IMR-90 (cell line): Measurements from ENCODE around the gene SKIL. TPM values are rescaled to one million over a fixed set of nuclear protein-coding genes. Genes with fewer than 3 reads are reported as not detected.

Source experiments
- ATAC-seq: fragments of 200-7000 bp; cut with Tn5 transposase; 2 replicates; pipeline ENCODE4 v1.9.1; 2020; ENCODE audit warnings: low read depth, mild to moderate bottlenecking, moderate library complexity
- BruUV-seq: library from RNA; stranded (reverse); fragments of 400-500 nt; replicated peaks from 2 replicates; lab custom pipeline; 2021; lab: Mats Ljungman, UMichigan
- CTCF ChIA-PET: fragments of 300-600 bp; formaldehyde crosslinking; extraction: SDS; loops from one replicate; lab custom pipeline; 2021; ENCODE audit warnings: antibody characterized with exemption; lab: Yijun Ruan, JAX
- POLR2A ChIA-PET: fragments of 300-600 bp; sonication (Branson Sonifier 250); formaldehyde crosslinking; loops from one replicate; lab custom pipeline; 2022; ENCODE audit warnings: antibody characterized with exemption; ENCODE audit not compliant: unreplicated experiment; lab: Charles Lee
- DNase-seq: peaks from one replicate; pipeline ENCODE4 v3.0.0; 2013
- H2AFZ ChIP-seq: replicated peaks from 2 replicates; pipeline ENCODE3; 2013; ENCODE audit warnings: low read length, mild to moderate bottlenecking; ENCODE audit not compliant: poor library complexity
- H2AK5ac ChIP-seq: 2 replicates; pipeline ENCODE4 v1.6.1; 2013; ENCODE audit warnings: low read depth, low read length, inconsistent platforms
- H2AK9ac ChIP-seq: replicated peaks from 2 replicates; pipeline ENCODE3; 2013; ENCODE audit warnings: mild to moderate bottlenecking, low read depth, low read length, moderate library complexity; ENCODE audit not compliant: poor library complexity
- H2BK120ac ChIP-seq: 2 replicates; pipeline ENCODE4 v1.6.1; 2013; ENCODE audit warnings: low read depth, low read length, inconsistent platforms
- H2BK15ac ChIP-seq: 3 replicates; pipeline ENCODE4 v1.6.1; 2013; ENCODE audit warnings: low read depth, low read length, inconsistent platforms
- H2BK20ac ChIP-seq: 2 replicates; pipeline ENCODE4 v1.6.1; 2013; ENCODE audit warnings: low read depth, mild to moderate bottlenecking, inconsistent platforms, low read length, moderate library complexity
- H2BK5ac ChIP-seq: 2 replicates; pipeline ENCODE4 v1.6.1; 2013; ENCODE audit warnings: mild to moderate bottlenecking, low read depth, low read length, inconsistent platforms; ENCODE audit not compliant: poor library complexity, severe bottlenecking
- H3K14ac ChIP-seq: replicated peaks from 2 replicates; pipeline ENCODE4 v1.6.1; 2013; ENCODE audit warnings: low read depth, low read length, inconsistent platforms
- H3K18ac ChIP-seq: 2 replicates; pipeline ENCODE4 v1.6.1; 2013; ENCODE audit warnings: low read depth, low read length, control low read depth
- H3K23ac ChIP-seq: 2 replicates; pipeline ENCODE4 v1.6.1; 2013; ENCODE audit warnings: low read depth, low read length, inconsistent platforms
- H3K27ac ChIP-seq: 2 replicates; pipeline ENCODE4 v1.5.1; 2013; ENCODE audit warnings: mild to moderate bottlenecking, control low read depth, low read length; ENCODE audit not compliant: insufficient read depth
- H3K27me3 ChIP-seq: 2 replicates; pipeline ENCODE4 v1.6.1; 2013; ENCODE audit warnings: low read length; ENCODE audit not compliant: control insufficient read depth, insufficient read depth
- H3K36me3 ChIP-seq: 2 replicates; pipeline ENCODE4 v1.6.1; 2013; ENCODE audit warnings: low read length, mixed read lengths; ENCODE audit not compliant: control insufficient read depth, insufficient read depth
- H3K4ac ChIP-seq: 2 replicates; pipeline ENCODE4 v1.6.1; 2013; ENCODE audit warnings: low read depth, low read length, inconsistent platforms
- H3K4me1 ChIP-seq: 2 replicates; pipeline ENCODE4 v1.6.1; 2013; ENCODE audit warnings: low read length, mixed read lengths; ENCODE audit not compliant: control insufficient read depth, insufficient read depth
- H3K4me2 ChIP-seq: 2 replicates; pipeline ENCODE4 v1.6.1; 2013; ENCODE audit warnings: low read depth, mild to moderate bottlenecking, control low read depth, low read length, moderate library complexity
- H3K4me3 ChIP-seq: 2 replicates; pipeline ENCODE4 v1.5.1; 2013; ENCODE audit warnings: low read depth, mild to moderate bottlenecking, control low read depth, low read length, moderate library complexity; ENCODE audit not compliant: insufficient read depth
- H3K56ac ChIP-seq: 2 replicates; pipeline ENCODE4 v1.6.1; 2013; ENCODE audit warnings: low read length, inconsistent platforms; ENCODE audit not compliant: insufficient read depth; ENCODE audit errors: extremely low read depth
- H3K79me1 ChIP-seq, 2 experiments: 2 replicates each; pipeline ENCODE4 v1.6.1; 2013; ENCODE audit warnings: low read length in 2 of 2, inconsistent platforms in 1 of 2, low read depth in 1 of 2
- H3K9ac ChIP-seq: 2 replicates; pipeline ENCODE4 v1.6.1; 2013; ENCODE audit warnings: low read depth, low read length, control low read depth
- H3K9me1 ChIP-seq: 2 replicates; pipeline ENCODE4 v1.6.1; 2013; ENCODE audit warnings: low read length, inconsistent platforms; ENCODE audit not compliant: insufficient read depth
- H3K9me3 ChIP-seq: 2 replicates; pipeline ENCODE4 v1.6.1; 2013; ENCODE audit warnings: low read length; ENCODE audit not compliant: control insufficient read depth, insufficient read depth
- H4K20me1 ChIP-seq: 2 replicates; pipeline ENCODE4 v1.6.1; 2013; ENCODE audit warnings: low read length, inconsistent platforms; ENCODE audit not compliant: insufficient read depth
- H4K5ac ChIP-seq: 2 replicates; pipeline ENCODE4 v1.6.1; 2013; ENCODE audit warnings: mild to moderate bottlenecking, low read depth, low read length, control low read depth
- H4K8ac ChIP-seq, 2 experiments: 2 replicates each; pipeline ENCODE4 v1.6.1; 2013; ENCODE audit warnings: low read depth in 2 of 2, low read length in 2 of 2, control low read depth in 1 of 2, inconsistent platforms in 1 of 2
- H4K91ac ChIP-seq: 2 replicates; pipeline ENCODE4 v1.6.1; 2013; ENCODE audit warnings: low read depth, low read length, inconsistent platforms; ENCODE audit not compliant: insufficient read depth
- BHLHE40 ChIP-seq: fragments of 150-350 bp; IDR thresholded peaks from 2 replicates; pipeline ENCODE4 v1.6.1; 2016; ENCODE audit warnings: mild to moderate bottlenecking, low read depth, low read length
- CEBPB ChIP-seq: IDR thresholded peaks from 2 replicates; pipeline ENCODE4 v1.6.1; 2012; ENCODE audit warnings: low read depth, low read length, improper control_type of control experiment
- CHD1 ChIP-seq: IDR thresholded peaks from 2 replicates; pipeline ENCODE4 v1.6.1; 2012; ENCODE audit warnings: low read depth, low read length, improper control_type of control experiment
- CTCF ChIP-seq: conservative IDR thresholded peaks from 2 replicates; pipeline ENCODE4 v1.5.1; 2012; ENCODE audit warnings: mild to moderate bottlenecking, low read depth, low read length, improper control_type of control experiment
- ELK1 ChIP-seq: fragments of 150-350 bp; IDR thresholded peaks from 2 replicates; pipeline ENCODE4 v1.6.1; 2016; ENCODE audit warnings: low read depth, mild to moderate bottlenecking, low read length, moderate library complexity, borderline replicate concordance
- FOS ChIP-seq: fragments of 150-350 bp; IDR thresholded peaks from 2 replicates; pipeline ENCODE4 v1.6.1; 2016; ENCODE audit warnings: low read depth, low read length
- MXI1 ChIP-seq: IDR thresholded peaks from 2 replicates; pipeline ENCODE4 v1.6.1; 2012; ENCODE audit warnings: low read depth, mild to moderate bottlenecking, low read length, moderate library complexity, borderline replicate concordance
- RCOR1 ChIP-seq: IDR thresholded peaks from 2 replicates; pipeline ENCODE4 v1.6.1; 2012; ENCODE audit warnings: mild to moderate bottlenecking, low read length, improper control_type of control experiment; ENCODE audit not compliant: insufficient replicate concordance
- RFX5 ChIP-seq: IDR thresholded peaks from 2 replicates; pipeline ENCODE4 v1.8.0; 2012; ENCODE audit warnings: low read depth, mild to moderate bottlenecking, low read length, moderate library complexity
- USF2 ChIP-seq: fragments of 150-350 bp; IDR thresholded peaks from 2 replicates; pipeline ENCODE4 v1.6.1; 2017; ENCODE audit warnings: mild to moderate bottlenecking, antibody characterized with exemption, low read length, low read depth
- WGBS, 2 experiments: methylation state at CpG; one replicate each; pipeline versions ENCODE4 v1.1.5 to v1.1.7; 2013; ENCODE audit warnings: missing lambda C conversion rate in 2 of 2; ENCODE audit not compliant: insufficient read length in 1 of 2; ENCODE audit errors: extremely low coverage in 2 of 2; 5-methylcytosine and 5-hydroxymethylcytosine counted together
- dilution Hi-C: fragments of 300-500 bp; cut with HindIII; formaldehyde crosslinking; loops from one replicate; pipeline ENCODE4 v1.14.3; 2018; ENCODE audit warnings: low sequenced_read_pairs; ENCODE audit not compliant: unreplicated experiment
- in situ Hi-C: fragments of 300-500 bp; cut with MboI; formaldehyde crosslinking; loops from 3 replicates; pipeline ENCODE4 v1.14.3; 2019; ENCODE audit warnings: low sequenced_read_pairs, inconsistent platforms, mixed read lengths
- intact Hi-C: fragments of 100-400 bp; cut with micrococcal nuclease; formaldehyde crosslinking; loops from 2 replicates; pipeline ENCODE4 v1.10.0; 2022
- polyA plus RNA-seq, 3 experiments: library from polyadenylated mRNA; depleted of rRNA; stranded (reverse); fragments of >200 nt; gene quantifications; 2 replicates each; pipeline ENCODE4 v1.2.3, GENCODE V29; 2012; ENCODE audit warnings: low replicate concordance in 1 of 3
- total RNA-seq: library from RNA; depleted of rRNA; stranded (reverse); fragments of >200 nt; gene quantifications from 2 replicates; pipeline ENCODE4 v1.2.3, GENCODE V29; 2012

SKIL gene
- total and polyA plus RNA-seq, 2 of the 4 experiments (the other 2 are of a cell fraction) = 9.2 to 55.9 TPM

- peaks cover 3% of the 10 kb centered on the region for H3K4me1 ChIP-seq
- TF ChIP-seq FOS (no peak), RCOR1 (no peak), USF2 (no peak), MXI1 (no peak), CHD1 (no peak), CTCF (no peak), RFX5 (no peak), ELK1 (no peak), BHLHE40 (no peak), CEBPB (no peak)
- BruUV-seq = no TSS peak
- CTCF ChIA-PET = interaction anchor here (0.6 kb wide), 1 partner anchor 348 kb away, joined by 4 read pairs; no protein-coding TSS in a partner anchor
- peaks cover 3% of the 10 kb centered on the region; the same call in 1 of the 2 replicates for H4K20me1 ChIP-seq
- intact Hi-C loops (loop anchor here (5.0 kb wide), 1 partner anchor 167 kb away; no protein-coding TSS in a partner anchor), dilution Hi-C loops (no loop called here), in situ Hi-C loops (loop anchor here (5.0 kb wide), 1 partner anchor 42 kb away; no protein-coding TSS in a partner anchor)
- H3K4me3 ChIP-seq = no peak overlapping the region
- no peak overlapping the region for H2BK5ac ChIP-seq
- H4K91ac ChIP-seq = no peak overlapping the region
- no peak overlapping the region for H3K18ac ChIP-seq
- no peak overlapping the region for H3K23ac ChIP-seq
- no peak overlapping the region for H2BK20ac ChIP-seq
- H4K8ac ChIP-seq = no peak overlapping the region
- no peak overlapping the region for H2AFZ ChIP-seq
- H3K9ac ChIP-seq = no peak overlapping the region
- POLR2A ChIA-PET = no interaction called here
- no peak overlapping the region for H4K5ac ChIP-seq
- no peak overlapping the region for H3K27ac ChIP-seq
- peaks cover 0 to 16% of the 10 kb centered on the region in 2 experiments; a peak in 2 of 4 replicates for H3K79me1 ChIP-seq
- H3K9me1 ChIP-seq = no peaks in the 10 kb centered on the region
- no peak overlapping the region for H3K4me2 ChIP-seq
- no peak overlapping the region for H2AK9ac ChIP-seq
- H2BK120ac ChIP-seq = 0 out of 2 replicates have a peak overlapping the region, but pooled peaks have one; percentile 9
- H3K56ac ChIP-seq = no peak overlapping the region
- no peak for DNase-seq
- H2BK15ac ChIP-seq = no peak overlapping the region
- no CpG with 5 or more reads among the region's 4 CpGs for WGBS, 2 experiments
- no peak for ATAC-seq
- no peaks in the 10 kb centered on the region for H3K36me3 ChIP-seq
- H2AK5ac ChIP-seq = no peak overlapping the region
- H3K27me3 ChIP-seq = no peaks in the 10 kb centered on the region
- no peak overlapping the region for H3K4ac ChIP-seq
- no peaks in the 10 kb centered on the region for H3K9me3 ChIP-seq
- H3K14ac ChIP-seq = no peak overlapping the region
Observed at GRCh38 chr3:170354760-170355159, 2.8 kb upstream of the SKIL start.
